KOPT-K1 (cell line): ENCODE results near the gene CACNA2D2.

Experiments used
- H3K27ac ChIP-seq: fragments of 200-600 bp; sonication (generic); 2 replicates; pipeline ENCODE4 v1.5.1; 2016; ENCODE audit warnings: antibody characterized with exemption, mild to moderate bottlenecking, low read depth, low read length; ENCODE audit not compliant: poor library complexity, severe bottlenecking
- H3K36me3 ChIP-seq: fragments of 200-600 bp; sonication (generic); 2 replicates; pipeline ENCODE4 v1.5.1; 2017; ENCODE audit warnings: antibody characterized with exemption, mild to moderate bottlenecking, low read length, moderate library complexity; ENCODE audit not compliant: insufficient read depth
- H3K9me3 ChIP-seq: fragments of 200-600 bp; sonication (generic); 2 replicates; pipeline ENCODE4 v1.5.1; 2017; ENCODE audit warnings: antibody characterized with exemption, low read length, mild to moderate bottlenecking; ENCODE audit not compliant: insufficient read depth, poor library complexity, severe bottlenecking

The CACNA2D2 gene

DNA sequence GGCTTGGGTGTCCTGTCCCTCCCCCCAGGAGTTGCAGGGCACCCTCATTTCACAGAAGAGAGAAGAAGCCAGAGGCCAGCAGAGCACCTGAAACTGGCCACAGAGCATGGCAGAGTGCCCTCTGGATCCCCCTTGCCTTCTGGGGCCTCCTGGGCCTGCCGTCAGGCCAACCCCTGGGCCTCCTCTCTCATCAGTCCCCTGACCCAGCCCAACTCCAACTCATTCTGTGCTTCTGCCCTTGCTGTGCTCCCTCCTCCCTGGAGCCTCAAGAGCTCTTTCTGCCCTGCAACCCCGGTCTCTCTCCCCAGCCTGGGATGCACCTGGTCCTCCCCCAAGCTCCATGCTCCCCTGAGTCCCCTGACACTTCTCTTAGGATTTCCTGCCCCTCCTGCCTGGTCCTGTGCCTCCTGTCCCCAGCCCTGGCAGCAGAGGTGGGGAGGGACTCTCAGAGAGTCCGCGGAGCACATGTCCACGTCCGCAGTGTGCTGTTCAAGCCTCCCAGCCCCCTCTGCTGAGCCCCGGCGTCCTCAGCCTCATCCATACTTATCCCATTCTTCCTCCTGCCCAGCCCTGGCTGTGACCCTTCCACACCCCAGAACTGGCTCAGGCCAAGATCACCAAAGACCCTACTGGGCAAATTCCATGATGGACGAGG lies 30.5 kb upstream of the CACNA2D2 start:
- no peak overlapping the region for H3K27ac ChIP-seq
- no peaks in the 10 kb centered on the region for H3K36me3 ChIP-seq
- no peaks in the 10 kb centered on the region for H3K9me3 ChIP-seq

DNA sequence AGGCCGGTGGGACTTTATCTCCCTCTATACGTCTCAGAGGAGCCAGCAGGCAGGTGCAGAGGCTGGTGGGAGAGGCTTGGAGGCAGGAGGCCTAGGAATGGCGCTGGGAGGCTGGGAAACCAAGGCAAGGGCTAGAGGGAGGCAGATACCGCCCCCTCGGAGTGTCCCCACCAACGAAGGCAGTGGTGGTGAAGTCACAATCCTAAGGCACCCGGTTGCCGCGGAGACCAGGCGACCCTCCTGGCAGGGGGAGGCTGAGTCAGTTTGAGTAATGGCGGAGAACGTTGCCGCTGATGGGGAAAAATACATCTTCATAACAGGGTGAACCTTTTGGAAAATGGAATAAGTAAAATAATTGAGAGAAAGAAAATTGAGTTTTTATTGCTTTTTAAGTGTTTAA lies 29.9 kb upstream of the CACNA2D2 start:
- H3K9me3 ChIP-seq, result no peaks in the 10 kb centered on the region
- no peaks in the 10 kb centered on the region for H3K36me3 ChIP-seq
- no peak overlapping the region for H3K27ac ChIP-seq

DNA sequence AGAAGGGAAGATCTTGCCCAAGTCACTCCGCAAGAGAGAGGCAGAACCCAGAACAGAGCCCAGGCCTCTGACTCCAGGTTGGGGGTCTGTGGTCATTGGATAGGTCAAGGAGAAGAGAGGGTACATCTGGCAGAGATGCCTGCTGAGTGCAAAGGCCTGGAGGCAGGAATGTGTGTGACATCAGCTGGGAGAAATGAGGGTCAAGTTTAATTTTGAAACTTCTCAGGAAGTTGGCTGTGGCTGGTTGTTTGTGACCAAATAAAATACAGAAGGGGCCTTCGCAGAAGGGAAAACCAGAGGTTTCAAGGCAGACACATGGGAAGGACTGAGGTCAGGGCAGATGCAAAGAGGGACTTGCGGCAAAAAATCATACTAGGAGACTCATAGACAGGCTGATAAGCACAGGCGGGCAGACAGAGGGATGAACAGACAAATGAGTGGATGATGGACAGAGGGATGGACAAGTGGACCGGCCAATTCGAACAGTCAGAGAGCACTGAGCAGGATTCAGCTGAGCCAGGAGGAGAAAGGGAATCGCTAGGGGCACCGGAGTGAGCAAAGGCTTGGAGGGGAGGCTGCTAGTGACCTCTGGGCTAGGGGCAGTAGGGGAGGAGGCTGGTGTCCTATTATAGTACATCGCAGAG lies 28.8 kb upstream of the CACNA2D2 start:
- no peaks in the 10 kb centered on the region for H3K36me3 ChIP-seq
- H3K9me3 ChIP-seq, result no peaks in the 10 kb centered on the region
- H3K27ac ChIP-seq, result no peak overlapping the region

DNA sequence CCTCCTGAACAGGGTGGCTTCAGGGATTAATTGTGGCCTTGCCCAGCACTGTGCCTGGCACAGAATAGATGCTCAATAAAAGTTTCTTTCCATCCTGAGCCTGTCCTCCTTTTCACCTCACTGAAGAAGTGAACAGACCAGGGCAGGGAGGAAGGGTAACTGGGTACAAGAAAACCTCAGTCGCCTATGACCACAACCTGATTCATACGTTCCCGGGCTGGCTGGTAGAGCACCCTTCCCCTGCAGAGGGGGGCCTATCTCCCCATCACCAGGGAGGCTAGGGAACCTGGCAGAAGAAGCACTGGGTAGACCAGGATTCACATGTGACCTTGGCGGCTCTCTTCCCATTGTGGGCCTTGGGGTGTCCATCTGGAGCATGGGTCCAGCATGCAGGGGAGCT lies 27.8 kb upstream of the CACNA2D2 start:
- Histone ChIP-seq H3K9me3 (no peaks in the 10 kb centered on the region), H3K36me3 (no peaks in the 10 kb centered on the region), H3K27ac (no peak overlapping the region)

DNA sequence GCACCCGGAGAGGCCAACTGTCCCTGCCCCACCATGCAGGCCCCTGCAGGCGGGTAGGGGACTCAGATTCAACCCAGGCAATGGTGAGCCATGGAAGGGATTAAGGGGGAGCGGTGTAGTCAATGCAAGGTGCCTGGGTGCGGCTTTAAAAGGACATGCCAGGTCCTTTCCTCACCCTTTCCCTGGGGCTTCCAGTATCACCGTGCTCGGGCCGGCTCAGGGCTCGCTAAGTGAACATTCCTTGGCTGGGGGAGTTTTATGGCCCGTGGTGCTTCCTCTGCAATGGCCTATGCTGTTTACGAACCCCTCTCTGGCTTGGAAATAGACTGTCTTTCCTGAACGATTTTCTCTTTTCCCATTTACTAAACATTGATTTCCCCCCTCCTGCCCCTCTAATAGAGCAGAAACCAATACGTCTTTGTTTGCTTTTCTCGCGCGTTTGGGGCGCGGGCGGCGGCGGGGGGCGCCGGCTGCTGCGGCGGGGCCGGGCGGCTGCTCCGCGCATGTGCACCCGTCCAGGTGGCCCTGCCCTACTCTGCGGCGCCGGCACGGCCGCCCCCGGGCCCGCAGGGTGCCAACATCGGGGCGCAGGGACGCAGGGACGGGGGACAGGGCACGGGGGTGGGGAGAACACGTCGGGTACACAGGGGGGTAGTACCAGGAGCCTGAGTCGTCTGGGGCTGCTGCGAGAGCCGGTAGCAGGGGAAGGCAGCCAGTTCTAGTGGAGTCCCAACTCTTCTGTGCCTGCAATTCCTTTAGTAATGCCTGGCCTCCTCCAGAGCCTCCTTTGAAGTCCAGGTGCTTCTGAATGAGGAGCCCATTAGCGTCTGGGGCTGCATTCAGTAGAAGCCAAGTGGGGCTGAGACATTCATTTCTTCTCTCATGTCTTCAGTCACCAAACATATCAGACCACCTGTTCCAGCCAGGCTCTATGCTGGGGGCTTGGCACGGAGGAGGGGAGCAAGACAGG lies 26.9 kb upstream of the CACNA2D2 start:
- no peak overlapping the region for H3K27ac ChIP-seq
- H3K9me3 ChIP-seq, result no peaks in the 10 kb centered on the region
- H3K36me3 ChIP-seq, result no peaks in the 10 kb centered on the region

DNA sequence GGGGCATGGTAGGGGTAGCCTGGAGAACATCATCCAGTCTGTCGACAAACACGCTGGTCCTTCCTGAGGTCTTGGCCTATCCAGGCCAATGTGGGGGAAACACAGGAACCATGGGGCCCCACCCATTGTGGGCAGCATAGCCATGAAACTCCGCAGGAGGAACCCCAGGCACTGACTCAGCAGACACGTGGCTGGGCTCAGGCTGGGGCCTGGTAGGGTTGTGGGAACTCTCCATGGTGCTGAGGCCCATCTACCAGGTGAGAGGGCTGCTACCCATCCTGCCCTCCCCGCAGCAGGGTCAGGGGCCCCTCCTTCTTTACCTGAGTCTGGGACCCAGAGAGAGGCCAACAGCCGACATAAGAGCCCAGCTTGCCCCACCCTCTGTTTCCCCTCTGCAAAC lies 22.6 kb upstream of the CACNA2D2 start:
- no peaks in the 10 kb centered on the region for H3K36me3 ChIP-seq
- no peaks in the 10 kb centered on the region for H3K9me3 ChIP-seq
- H3K27ac ChIP-seq, result no peak overlapping the region

DNA sequence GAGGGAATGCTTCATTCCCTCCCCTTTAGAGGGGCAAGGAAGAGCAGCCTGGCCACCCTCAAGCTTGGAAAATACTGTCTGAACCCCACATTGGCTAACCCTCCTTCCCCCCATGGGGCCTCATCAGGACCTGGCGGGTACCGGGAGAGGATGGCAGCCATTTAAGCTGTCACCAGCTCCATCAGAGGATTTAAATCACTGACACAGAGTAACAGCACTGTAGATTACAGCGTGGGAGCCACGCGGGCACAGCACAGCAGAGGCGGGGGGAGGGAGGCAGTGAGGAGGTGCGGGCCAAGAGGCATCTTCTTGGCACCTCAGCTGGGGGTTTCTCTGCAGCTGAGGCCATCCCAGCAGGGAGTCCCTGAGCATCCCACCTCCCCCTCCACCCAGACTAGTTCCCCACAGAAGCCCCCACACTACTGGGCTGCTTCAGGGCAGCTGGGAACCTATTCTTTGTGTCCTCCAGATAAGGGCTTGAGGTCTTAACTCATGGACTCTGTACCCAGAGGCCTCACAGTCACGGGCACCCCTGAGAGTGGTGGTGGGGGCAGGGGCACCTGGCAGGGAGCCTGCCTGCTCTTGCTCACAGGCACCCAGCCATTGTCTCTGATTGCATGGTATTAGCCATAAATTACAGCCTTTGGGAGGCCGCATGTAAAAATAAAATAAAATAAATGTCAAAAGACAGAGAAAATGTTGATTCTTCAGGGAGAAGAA lies 21.9 kb upstream of the CACNA2D2 start:
- Histone ChIP-seq H3K9me3 (no peaks in the 10 kb centered on the region), H3K36me3 (no peaks in the 10 kb centered on the region), H3K27ac (no peak overlapping the region)

DNA sequence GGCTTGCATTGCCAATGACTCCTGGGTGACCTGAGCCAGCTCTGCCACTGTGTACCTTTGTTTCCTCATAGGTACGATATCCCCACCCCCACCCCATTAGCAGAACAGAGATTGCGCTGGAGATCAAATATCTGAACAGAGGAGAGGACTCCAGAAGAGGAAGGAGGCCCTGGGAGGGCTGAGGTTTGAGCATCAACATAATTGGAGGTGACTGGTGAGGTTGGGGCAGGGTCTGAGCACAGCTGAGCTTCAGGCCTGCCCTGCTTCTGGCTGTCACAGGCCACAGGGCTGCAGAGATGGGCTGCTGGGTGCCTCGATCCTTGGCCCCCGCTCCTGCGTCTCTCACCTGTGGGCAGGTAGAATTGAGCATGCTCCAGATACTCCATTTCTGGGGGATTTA lies 21.3 kb upstream of the CACNA2D2 start:
- Histone ChIP-seq H3K36me3 (no peaks in the 10 kb centered on the region), H3K9me3 (no peaks in the 10 kb centered on the region), H3K27ac (no peak overlapping the region)

DNA sequence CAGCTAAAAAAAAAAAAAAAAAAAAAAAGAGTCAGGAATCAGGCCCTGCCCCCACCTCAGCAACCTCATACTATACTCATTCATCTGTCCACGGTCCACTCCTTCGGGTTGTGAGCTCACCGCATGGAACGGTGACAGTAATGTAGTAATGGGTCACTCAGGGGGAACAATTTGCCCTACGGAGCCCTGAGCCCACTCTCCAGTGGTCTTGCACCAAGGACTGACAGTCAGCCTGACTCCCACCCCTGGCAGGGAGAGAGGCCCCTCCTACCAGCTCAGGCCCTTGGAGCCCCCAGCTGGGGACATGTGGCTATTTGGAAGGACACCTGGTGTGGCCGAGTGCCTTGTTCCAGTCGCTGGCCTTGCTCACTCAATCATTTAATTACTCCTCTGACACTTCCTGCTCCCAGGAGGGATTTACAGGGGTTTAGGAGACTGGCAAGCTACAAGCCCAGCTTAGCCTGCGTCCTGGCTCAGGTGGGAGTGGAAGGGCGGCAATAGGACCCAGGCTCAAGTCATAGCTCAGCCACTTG lies 19.9 kb upstream of the CACNA2D2 start:
- Histone ChIP-seq H3K27ac (no peak overlapping the region), H3K9me3 (no peaks in the 10 kb centered on the region), H3K36me3 (no peaks in the 10 kb centered on the region)

DNA sequence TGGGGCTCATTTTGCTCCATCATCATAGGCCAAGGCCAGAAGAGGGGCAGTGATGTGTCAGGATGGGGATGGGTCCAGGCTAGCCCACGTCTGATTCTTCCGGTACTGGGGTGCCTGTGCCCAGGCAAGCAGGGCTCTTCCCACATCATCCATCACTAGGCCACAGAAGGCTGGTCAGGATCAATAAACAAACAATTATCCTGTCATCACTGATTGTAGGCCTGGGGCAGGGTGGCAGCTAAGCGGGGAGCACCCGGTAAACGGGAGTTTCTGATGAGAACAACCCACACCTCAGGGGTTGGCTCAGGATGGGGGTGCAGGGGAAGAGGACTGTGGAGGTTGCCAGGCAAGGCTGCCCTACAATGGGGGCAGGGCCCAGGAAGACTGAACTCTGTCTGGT lies 18.1 kb upstream of the CACNA2D2 start:
- Histone ChIP-seq H3K27ac (no peak overlapping the region), H3K36me3 (no peaks in the 10 kb centered on the region), H3K9me3 (no peaks in the 10 kb centered on the region)

DNA sequence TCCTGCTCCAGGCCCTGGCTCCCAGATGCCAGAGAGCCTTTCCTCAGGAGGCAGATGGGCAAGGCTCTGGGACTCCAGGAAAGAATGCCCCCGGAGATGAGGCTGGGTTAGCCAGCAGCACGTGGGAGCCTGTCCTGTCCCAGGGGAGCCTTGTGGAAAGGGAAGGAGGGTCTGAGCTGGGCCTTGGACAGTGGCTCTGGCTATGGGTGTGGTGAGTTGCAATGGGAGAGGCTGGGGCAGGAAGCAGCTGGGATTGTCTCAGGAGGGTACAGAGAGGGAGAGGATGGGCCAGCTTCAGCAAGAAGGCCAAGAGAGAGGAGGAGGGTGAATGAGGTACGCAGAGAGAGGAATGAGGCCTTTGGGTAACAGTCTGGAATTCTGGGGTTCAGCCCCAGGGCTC lies 17.4 kb upstream of the CACNA2D2 start:
- Histone ChIP-seq H3K27ac (no peak overlapping the region), H3K9me3 (no peaks in the 10 kb centered on the region), H3K36me3 (no peaks in the 10 kb centered on the region)

DNA sequence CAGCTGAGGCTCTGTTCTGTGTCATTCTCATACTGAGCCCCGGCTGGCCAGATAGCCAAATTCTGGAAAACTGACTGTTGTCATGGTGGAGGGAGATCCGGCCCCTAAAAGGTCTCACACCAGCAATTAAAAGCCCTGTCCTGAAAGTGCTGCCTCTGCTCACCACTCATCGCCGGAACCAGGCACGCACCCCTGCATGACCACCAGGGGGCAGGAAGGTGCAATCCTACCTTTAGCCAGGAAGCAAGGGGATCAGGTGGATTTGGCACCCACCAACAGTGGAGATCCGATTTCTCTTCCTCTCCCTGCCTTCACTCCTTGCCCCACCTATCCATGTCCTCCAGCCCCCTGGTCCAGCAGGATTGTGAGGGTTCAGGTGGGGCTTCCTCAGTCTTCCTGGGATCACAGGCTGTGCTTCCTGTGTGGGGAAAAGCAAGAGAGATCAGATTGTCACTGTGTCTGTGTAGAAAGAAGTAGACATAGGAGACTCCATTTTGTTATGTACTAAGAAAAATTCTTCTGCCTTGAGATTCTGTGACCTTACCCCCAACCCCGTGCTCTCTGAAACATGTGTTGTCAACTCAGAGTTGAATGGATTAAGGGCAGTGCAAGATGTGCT lies 16.1 kb upstream of the CACNA2D2 start:
- Histone ChIP-seq H3K27ac (no peak overlapping the region), H3K36me3 (no peaks in the 10 kb centered on the region), H3K9me3 (no peaks in the 10 kb centered on the region)

DNA sequence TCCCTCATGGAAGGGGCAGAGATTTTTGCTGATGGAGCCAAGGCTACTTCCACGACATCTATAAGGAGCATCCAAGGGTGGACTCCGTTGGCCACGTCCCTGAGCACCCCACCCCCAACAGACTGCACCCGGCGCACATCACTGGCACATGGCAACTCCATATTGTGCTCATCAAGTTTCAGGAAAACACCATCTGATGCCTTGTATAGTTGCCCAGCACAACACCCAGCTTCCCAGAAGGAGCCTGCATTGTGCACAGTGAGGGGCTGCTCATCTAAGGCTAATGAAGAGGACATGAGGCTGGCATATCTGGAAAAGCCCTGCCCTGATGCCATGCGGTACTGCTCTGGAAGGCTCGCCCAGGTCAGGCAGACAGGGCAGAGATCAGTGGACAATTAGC lies 15.0 kb upstream of the CACNA2D2 start:
- Histone ChIP-seq H3K9me3 (no peaks in the 10 kb centered on the region), H3K36me3 (no peaks in the 10 kb centered on the region), H3K27ac (no peak overlapping the region)

DNA sequence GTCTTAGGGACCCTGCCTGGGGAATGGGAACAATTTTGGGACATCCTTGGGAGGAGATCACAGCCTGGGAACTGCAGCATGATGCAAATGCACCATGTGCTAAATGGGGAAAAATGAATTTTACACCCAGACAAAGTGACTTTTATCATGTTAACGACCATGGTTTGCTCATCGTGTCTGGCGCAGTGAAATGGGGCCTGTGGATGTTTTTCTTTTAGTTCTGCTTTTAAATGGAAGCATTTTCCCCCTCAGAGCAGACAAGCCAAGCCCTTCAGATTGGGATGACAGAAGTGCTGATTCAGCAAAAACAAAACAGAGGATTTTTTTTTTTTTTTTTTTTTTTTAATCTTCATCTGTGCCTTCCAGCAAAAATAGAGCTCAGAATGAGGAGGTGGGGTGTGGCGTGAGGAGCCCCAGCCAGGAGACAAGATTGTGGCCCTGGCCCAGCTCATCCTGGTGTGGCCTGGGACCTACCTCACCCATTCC lies 14.3 kb upstream of the CACNA2D2 start:
- no peak overlapping the region for H3K27ac ChIP-seq
- no peaks in the 10 kb centered on the region for H3K36me3 ChIP-seq
- H3K9me3 ChIP-seq, result no peaks in the 10 kb centered on the region
